ENCODE measurements around the gene AEBP2.
"Not testable (repeated sequence)": the region's sequence is repeated elsewhere in the genome, so short reads cannot be mapped to it uniquely, and the experiment has no call there.

The AEBP2 gene

DNA sequence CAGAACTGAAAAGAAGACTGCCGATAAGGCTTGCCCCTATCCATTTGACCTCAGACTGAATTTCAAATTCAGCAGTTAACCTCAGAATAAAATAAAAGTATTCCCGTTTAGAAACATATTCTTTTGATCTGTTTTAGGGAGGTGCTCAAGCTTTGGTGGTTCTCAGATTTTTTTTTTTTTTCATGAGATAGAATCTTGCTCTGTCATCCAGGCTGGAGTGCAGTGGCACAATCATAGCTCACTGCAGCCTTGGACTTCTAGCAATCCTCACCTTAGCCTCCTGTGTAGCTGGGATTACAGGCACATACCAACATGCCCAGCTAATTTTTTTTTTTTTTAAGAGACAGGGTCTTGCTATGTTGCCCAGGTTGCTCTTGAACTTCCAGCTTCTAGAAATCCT, 15.5 kb downstream of the AEBP2 start:
- no peak for DNase-seq (ENCODE audit: low spot score)

DNA sequence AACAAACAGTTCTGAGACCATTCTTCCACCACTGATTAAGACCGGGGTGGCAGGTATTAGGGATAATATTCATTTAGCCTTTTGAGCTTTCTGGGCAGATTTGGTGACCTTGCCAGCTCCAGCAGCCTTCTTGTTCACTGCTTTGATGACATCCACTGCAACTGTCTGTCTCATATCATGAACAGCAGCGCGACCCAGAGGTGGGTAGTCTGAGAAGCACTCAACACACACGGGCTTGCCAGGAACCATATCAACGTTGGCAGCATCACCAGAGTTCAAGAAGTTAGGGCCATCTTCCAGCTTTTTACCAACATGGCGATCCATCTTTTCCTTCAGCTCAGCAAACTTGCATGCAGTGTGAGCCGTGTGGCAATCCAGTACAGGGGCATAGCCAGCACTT, 16.9 kb downstream of the AEBP2 start:
- DNase-seq (ENCODE audit: low spot score), result no peak

DNA sequence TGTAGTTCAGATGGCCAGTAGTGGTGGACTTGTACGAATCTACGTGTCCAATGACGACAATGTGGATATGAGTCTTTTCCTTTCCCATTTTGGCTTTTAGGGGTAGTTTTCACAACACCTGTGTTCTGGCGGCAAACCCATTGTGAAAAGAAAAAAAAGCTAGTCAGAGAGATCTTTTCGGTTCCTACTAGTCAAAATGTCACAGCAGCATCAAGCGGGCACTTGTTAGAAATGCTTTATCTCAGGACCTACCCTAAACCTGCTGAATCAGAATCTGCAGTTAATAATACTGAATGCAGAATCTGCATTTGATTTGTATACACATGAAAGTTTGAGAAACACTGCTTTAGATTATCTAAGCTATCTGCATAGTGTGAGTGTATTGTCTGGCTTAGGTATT, 18.3 kb downstream of the AEBP2 start:
- DNase-seq (ENCODE audit: low spot score), result no peak

DNA sequence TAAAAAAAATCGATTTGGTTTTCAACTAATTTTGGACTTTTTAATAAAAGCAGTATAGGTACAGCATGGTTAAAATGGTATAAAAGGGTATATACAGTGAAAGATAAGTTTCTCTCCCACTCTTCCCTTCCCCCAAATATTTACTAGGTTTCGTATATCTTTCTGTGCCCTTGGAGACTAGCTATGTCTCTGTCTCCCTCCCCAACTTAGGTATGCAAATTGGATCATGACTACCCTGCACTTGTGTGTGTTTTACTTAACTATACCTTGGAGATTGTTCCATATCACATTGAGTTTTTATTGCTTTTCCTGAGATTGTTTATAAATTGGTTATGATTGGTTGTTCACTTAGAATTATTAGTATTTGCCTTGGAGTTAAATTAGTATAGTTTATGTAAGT, 19.4 kb downstream of the AEBP2 start:
- no peak for DNase-seq (ENCODE audit: low spot score)

DNA sequence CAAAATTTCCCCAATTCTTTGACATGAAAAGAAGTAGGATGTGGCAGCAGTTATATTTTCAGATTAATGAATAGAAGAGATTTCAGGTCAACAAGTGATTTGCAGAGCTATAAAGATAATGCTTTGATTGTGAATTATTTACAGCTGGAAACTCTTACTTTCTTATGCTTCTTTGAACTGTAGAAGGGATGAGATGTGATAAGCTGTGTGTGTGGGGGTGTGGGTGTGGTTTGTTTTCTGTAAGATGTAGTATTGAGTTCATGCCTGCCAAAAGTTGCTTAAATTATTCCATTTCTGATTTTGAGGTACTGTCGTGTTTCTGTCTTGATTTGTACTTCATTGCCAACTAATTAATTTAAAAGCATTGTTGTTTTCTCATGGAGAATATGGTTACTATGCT, 22.7 kb downstream of the AEBP2 start:
- DNase-seq (ENCODE audit: low spot score), result no peak

DNA sequence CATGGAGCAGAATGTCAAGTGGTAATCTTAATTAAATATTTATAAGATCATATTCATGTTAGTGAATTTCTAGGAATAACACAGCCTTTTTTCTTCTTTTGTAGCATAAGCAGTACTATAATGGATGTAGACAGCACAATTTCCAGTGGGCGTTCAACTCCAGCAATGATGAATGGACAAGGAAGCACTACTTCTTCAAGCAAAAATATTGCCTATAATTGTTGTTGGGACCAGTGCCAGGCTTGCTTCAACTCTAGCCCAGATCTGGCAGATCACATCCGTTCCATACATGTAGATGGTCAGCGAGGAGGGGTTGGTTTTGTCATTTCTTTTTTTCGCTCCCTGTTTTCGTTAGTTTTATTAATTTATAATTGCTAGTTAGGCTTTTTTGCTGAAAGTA, 23.1 kb downstream of the AEBP2 start:
- DNase-seq (ENCODE audit: low spot score), result no peak

DNA sequence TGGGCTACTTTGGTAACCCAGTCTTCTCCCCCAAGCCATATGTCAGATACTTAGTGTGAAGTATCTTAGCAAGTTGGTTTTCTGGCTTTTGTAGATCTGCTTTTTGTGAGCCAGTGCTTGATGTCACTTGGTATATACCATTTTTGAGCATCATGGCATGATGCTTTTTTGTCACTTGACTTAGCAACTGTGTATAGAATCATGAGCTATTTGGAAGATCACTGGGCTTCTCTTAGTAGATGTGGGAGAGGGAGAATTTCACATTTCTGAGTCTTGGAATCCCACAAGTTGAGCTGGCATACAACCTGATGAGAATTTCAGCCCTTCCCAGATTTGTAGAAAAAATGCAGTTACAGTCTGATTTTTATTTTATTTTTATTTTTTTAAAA, 24.9 kb downstream of the AEBP2 start:
- no peak for DNase-seq (ENCODE audit: low spot score)

DNA sequence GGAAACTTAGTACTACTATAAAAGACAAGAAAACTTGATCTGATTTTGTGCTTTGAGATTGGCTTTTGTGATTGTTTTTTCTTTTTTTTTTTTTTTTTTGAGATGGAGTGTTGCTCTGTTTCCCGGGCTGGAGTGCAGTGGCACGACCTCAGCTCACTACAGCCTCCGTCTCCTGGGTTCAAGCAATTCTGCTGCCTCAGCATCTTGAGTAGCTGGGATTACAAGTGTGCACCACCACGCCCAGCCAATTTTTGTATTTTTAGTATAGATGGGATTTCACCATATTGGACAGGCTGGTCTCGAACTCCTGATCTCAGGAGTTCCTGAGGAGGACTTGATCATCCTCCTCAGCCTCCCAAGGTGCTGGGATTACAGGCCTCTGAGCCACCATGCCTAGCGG, 26.4 kb downstream of the AEBP2 start:
- no peak for DNase-seq (ENCODE audit: low spot score)

DNA sequence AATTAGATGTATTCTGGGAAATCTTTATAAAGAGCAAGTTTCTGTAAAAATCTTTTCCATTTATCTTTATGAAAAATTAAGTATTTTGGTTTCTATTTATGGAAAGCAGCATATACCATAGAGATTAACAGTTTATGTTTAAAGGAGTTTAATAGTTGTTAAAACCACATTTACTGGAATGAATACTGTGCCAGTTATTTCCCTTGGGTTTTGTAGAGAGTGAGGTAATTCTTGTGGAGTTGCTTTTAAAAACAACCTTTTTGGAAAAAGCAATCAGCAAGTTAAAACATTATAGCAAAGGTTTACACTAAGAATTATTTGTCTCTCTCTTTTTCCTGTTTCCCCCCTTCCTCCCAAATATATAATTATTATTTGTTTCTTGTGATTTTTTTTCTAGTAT, 34.9 kb downstream of the AEBP2 start:
- no peak for DNase-seq (ENCODE audit: low spot score)

DNA sequence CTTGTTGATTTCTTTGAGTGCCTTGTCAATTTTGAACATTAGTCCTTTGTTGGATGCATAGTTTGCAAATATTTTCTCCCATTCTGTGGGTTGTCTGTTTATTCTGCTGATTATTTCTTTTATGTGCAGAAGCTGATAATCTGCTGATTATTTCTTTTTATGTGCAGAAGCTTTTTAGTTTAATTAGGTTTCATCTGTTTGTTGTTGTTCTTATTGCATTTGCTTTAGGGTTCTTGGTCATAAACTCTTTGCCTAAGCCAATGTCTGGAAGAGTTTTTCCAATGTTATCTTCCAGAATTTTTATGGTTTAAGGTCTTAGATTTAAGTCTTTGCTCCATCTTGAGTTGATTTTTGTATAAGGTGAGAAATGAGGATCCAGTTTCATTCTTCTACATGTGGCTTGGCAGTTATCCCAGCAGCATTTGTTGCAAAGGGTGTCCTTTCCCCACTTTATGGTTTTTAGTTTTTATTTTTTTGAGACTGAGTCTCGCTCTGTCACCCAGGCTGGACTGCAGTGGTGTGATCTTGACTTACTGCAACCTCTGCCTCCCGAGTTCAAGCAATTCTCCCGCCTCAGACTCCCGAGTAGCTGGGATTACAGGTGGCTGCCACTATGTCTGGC, 36.7 kb downstream of the AEBP2 start:
- DNase-seq (ENCODE audit: low spot score), result not testable (repeated sequence)

DNA sequence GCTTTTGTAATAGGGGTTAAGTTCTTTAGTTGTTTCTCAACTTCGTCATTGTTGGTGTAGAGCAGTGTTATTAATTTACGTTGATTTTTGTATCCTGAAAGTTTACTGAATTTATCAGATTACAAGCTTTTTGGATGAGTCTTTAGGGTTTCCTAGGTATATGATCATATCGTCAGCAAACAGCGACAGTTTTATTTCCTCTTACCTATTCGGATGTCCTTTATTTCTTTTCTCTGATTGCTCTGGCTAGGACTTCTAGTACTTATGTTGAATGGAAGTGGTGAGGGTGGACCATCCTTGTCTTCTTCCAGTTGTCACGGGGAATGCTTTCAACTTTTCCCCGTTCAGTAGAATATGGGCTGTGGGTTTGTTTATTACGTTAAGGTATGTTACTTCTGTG, 37.8 kb downstream of the AEBP2 start:
- no peak for DNase-seq (ENCODE audit: low spot score)

DNA sequence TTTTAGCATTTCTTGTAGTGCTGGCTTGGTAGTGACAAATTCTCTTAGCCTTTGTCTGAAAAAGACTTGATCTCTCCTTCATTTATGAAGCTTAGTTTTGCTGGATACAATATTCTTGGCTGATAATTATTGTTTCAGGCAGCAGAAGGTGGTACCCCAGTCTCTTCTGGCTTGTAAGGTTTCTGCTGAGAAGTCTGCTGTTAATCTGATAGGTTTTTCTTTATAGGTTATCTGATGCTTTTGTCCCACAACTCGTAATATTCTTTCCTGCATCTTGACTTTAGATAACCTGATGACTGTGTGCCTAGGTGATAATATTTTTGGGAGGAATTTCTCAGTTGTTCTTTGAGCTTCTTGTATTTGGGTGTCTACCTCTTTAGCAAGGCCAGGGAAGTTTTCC, 41.2 kb downstream of the AEBP2 start:
- no peak for DNase-seq (ENCODE audit: low spot score)

DNA sequence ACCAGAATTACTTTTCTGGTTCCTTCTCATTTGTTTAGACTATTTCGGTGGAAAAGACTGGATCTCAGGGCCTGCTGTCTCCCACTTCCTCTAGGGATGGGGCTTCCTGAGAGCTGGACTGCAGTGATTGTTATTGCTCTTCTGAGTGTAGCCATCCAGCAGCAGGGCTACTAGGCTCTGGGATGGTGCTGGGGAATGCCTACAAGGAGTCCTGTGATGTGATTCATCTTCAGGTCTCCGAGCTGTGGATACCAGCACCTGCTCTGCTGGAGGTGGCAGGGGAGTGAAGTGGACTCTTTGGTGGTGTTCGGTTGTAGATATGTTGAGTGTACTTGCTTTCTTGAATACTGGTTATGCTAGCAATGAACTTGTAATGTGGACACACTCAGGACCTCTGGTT, 42.7 kb downstream of the AEBP2 start:
- no peak for DNase-seq (ENCODE audit: low spot score)

DNA sequence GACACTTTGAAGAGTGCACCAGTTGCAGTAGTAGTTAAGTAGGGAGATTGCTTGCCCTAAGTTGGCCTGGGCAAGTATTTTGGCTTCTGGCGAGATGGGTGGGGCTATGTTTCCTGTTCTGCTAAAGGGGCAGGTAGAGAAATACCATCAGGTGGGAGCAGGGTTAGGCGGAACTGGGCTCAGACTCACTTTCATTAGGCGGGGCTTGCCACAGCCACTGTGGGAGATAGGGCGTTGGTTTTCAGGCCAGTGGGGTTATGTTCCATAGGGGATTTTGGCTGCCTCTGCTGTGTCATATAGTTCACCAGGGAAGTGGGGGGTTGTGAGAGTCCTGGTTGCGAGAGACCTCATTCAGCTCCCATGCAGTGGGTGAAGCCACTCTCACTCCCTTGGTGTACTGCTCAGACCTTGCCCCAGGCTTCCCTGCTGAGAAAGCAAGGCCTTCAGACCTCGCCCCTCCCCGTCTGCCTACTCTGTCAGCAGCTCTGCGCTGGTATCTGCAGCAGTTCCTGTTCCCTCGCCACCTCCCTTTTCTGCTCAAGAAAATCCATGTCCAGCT, 43.3 kb downstream of the AEBP2 start:
- DNase-seq (ENCODE audit: low spot score), result no peak

DNA sequence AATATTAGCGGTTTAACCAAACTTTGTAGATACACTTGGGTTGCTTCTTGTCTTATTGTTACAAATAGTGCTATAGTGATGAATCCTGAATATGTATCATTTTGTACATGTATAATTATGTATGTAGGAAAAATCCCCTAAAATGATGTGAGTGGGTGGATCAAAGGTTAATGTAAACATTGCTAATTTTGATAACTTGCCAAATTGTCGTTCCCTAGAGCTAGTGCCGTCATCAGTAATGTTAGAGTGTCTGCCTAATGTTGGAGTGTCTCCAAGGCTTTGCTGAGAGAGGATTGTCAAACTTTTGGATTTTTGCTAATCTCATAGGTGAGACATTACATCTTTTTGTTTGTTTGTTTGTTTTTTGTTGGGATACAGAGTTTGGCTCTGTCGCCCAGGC, 44.4 kb downstream of the AEBP2 start:
- no peak for DNase-seq (ENCODE audit: low spot score)

DNA sequence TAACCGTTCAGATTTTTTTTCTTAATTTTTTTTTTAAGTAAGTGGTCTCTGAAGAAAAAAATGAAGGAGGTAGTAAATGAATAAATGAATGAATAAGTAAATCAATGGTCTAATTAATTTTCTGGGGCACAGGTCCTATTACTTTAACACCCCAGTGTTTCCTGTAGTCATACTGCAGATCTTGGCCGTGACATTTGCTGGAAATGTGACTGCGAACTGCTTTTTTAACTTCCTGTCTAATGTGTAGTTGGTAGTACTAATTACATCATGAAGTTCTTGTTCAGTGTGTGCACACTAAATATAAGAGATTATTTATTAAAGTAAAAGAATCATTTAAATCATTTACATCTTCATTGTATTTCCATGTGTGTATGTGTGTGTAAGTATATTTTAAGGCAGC, 45.4 kb downstream of the AEBP2 start:
- no peak for DNase-seq (ENCODE audit: low spot score)

DNA sequence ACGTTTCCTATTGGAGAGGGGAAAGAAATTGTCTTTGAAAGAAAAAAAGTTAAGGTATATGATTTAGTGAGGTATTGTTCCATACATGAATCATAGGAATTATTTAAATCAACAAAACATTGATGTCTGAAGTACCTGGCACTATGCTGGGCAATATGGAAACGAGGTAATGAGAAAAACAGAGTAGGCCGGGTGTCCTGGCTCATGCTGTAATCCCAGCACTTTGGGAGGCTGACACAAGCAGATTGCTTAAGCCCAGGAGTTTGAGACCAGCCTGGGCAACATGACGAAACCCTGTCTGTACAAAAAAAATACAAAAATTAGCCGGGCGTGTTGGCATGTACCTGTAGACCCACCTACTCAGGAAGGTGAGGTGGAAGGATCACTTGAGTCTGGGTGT, 45.9 kb downstream of the AEBP2 start:
- DNase-seq (ENCODE audit: low spot score), result no peak

DNA sequence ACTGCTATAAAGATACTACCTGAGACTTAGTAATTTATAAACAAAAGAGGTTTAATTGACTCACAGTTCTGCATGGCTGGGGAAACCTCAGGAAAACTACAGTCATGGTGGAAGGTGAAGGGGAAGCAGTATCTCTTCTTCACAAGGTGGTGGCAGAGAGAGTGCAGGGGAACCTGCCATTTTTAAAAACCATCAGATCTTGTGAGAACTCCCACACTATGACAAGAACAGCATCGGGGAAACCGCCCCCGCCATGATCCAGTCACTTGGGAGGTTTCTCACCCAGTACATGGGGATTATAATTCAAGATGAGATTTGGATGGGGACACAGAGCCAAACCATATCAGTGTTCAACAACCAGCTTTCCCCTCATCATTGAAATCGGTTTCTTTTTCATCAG, 49.9 kb downstream of the AEBP2 start:
- DNase-seq (ENCODE audit: low spot score), result no peak

DNA sequence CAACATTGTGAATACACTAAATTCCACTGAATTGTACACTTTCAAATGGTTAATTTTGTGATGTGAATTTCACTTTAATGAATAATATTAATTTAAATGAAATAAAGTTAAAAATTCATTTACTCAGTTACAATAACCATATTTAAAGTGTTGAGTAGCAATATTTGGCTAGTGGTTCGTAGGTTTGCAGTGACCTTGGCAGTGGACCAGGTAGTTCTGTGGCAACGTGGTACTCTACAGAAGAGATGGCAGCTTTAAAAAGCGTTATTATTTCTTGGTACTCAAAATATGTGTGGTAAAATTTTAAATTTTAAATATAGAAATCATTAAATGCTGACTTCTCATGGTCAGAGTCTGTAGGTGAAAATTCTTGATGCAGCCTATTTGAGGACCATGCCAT, 51.6 kb downstream of the AEBP2 start:
- no peak for DNase-seq (ENCODE audit: low spot score)

DNA sequence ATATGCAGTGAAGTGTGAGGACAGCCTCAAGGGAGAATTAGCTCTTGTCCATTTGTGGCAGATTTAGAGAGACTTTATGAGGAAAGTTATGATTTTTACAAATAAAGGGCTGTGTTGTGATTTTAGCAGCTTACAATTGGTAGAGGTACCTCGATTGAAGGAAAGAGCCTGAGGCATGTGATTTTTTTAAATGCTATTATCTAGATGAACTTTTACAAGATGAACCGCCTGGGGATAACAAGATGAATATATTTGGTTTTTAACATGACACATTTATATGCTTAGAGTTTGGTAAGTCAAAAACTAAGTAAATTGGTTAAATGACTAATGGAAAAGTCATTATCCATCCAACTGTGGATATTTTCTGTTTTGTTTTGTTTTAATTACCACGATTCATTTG, 52.6 kb downstream of the AEBP2 start:
- no peak for DNase-seq (ENCODE audit: low spot score)

DNA sequence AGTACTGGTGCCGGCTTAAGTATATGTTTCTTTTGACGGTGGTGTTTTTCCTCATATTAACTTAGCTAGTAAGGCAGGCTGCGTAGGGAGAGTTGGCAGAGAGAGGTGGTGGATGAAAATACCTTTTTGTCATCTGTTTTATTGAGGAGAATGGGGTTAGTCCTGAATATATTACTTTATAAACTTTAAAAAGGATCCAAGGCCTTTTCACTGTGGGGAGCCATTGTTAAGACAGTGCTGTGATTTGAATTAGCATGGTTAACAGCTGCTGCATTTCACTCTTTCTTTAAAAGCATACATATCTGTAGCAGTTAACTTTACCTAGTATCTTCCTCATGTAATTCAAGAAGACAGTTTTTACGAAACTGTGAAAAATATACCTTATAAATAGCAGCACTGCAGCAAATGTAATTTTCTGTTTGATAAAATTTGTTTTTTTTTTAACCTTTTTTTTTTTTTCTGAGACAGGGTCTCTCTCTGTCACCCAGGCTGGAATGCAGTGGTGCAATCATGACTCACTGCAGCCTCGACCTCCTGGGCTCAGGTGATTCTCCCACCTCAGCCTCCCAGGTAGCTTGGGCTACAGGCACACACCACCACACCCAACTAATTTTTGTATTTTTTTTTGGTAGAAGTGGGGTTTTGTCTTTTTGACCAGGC, 57.1 kb downstream of the AEBP2 start:
- no peak for DNase-seq (ENCODE audit: low spot score)

DNA sequence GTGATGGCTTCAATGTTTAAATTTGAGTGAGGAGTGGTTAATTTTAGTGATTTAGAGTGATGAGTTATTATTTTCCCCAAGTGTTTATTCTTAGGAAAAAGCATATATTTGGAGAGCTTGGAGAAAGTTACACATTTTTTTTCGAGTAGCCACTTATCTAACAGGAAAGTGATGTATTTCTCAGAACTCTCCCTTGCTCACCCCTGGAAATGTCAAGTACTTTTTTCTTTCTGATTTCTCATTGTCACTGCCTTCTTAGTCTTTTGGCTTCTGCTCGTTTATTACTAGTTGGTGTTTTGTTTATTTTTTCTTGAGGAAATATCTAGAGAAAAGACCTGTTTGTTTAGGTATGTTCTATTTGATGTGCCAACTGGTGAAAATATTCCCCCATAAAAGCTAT, 58.8 kb downstream of the AEBP2 start:
- no peak for DNase-seq (ENCODE audit: low spot score)

DNA sequence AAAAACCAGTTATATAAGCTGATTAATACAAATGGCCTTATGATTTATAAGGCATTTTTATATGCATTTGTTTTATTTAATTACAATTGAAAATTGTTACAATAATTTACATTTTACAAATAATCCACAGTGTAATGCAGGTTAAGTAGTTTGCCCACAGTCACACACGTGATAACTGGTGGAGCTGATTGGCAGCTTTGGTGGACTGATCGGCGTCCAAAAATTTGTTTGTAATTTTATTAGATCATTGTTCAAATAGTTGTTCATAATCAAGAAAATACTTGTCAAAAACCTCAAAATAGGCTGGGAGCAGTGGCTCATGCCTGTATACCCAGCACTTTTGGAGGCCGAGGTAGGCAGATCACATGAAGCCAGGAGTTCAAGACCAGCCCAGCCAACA, 59.7 kb downstream of the AEBP2 start:
- no peak for DNase-seq (ENCODE audit: low spot score)

DNA sequence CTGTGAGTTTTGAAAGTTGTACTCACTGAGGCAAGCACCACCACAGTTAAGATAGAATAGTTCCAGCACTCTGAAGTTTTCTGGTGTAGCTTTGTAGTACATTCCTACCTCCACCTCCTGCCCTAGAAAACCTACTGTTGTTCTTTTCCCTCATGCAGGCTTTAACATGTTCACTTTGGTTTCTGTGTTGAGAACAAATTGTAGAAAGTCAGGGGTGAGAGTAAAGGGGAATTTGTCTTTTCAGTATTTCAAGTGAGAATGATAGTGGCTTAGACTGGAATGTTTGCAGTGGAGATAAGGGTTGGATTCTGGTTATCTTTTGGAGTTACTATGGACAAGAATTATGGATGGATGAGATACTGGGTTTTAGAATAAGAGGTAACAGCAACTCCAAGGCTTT, 67.2 kb downstream of the AEBP2 start:
- DNase-seq (ENCODE audit: low spot score), result no peak

Data from globus pallidus (tissue), 1 donor.